Activated T-helper 1 cell treated with Interleukin-2 at 50 U/mL for 16 hours (primary cell): Measurements from ENCODE around the gene PKN2.

Source experiments
- DNase-seq: peaks from one replicate; pipeline ENCODE4 v3.0.0-alpha.2; 2020; ENCODE audit warnings: low read depth

The PKN2 gene

GRCh38 chr1:88735382-88735781 lies 51.3 kb downstream of the PKN2 start:
- DNase-seq = no peak

GRCh38 chr1:88735909-88736308 lies 51.8 kb downstream of the PKN2 start:
- no peak for DNase-seq

- DNase-seq = no peak
Measured at GRCh38 chr1:88736633-88737248, 52.7 kb downstream of the PKN2 start.

DNA sequence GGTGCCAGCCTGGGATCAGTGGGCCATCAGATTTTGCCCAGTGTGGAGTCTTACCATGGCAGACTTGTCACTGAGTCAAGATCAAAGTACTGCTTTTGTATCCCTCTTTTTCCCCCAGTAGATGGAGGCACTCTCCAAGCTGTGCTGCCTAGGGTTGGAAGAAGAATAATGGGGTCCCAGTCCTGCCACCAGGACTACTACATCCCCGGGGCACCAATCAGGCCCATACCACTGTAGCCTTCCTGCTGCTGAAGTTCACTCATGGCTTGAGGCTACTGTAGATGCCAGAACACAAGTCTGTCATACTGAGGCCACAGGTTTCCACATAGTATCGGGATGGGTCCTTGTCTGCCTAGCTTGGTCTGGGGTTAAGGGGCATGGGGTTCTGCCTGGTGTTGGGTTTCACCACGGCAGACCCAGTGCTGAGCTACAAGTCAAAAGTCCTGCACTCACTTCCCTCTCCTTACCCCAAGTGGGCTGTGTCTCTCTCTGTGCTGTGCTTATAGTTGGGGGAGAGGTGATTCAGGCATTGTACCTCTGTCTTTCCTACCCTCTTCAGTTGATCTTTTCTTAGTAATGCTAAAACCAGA lies 53.4 kb downstream of the PKN2 start:
- DNase-seq = no peak

GRCh38 chr1:88740784-88741183 lies 56.7 kb downstream of the PKN2 start:
- DNase-seq = no peak

DNA sequence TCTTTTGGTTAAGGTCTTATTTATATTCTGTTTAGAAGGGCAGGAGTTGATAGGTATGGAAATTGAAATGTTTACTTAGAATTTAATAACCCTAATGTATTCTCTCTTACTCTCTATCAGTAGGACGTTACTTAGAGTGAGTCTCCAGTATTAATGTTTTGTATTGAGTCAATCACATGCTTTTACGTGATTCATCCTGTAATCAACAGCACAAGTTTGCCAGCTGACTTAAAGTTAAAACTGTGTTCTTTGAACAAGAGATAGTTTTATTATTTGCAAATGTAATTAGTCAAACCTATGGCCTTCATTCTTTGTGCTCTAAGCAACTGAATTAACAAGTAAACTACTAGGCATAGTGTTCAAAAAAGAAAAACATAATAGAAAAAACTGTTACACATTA lies 57.3 kb downstream of the PKN2 start:
- DNase-seq = no peak

- no peak for DNase-seq
Measured at GRCh38 chr1:88742531-88742930, 58.5 kb downstream of the PKN2 start.

GRCh38 chr1:88744142-88744541 lies 60.1 kb downstream of the PKN2 start:
- DNase-seq = no peak

DNA sequence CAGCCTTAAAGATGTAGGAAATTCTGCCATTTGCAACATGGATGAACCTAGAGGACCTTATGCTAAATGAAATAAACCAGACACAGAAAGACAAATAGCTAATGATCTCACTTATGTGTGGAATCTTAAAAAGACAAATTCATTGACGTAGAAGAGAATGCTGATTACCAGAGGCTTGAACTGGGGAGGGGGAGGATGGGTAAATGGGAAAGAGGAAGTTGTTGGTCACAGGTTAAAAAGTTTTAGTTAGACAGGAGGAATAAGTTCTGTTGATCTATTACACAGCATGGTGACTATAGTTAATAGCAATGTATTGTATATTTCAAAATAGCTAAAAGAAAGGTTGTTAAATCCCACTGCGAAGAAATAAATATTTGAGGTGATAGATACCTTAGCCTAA lies 62.8 kb downstream of the PKN2 start:
- no peak for DNase-seq

DNA sequence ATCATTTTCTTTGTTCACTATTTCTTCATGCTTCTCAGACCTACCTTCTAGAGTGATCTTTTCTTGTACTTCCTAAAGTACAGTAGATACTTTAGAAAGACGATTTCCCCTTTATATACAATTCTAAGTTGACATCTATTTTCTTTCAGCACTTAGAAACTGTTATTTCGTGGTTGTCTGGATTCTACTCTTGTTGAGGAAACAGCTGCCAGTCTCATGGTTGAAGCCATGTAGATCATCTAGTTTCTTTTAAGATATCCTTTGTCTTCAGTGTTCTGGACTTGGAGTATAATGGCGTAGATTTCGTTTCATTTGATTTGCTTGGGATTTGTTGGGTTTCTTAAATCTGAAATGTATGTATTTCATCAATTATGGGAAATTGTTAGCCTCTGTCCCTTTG lies 67.6 kb downstream of the PKN2 start:
- no peak for DNase-seq

GRCh38 chr1:88753506-88753905 lies 69.4 kb downstream of the PKN2 start:
- DNase-seq = no peak

DNA sequence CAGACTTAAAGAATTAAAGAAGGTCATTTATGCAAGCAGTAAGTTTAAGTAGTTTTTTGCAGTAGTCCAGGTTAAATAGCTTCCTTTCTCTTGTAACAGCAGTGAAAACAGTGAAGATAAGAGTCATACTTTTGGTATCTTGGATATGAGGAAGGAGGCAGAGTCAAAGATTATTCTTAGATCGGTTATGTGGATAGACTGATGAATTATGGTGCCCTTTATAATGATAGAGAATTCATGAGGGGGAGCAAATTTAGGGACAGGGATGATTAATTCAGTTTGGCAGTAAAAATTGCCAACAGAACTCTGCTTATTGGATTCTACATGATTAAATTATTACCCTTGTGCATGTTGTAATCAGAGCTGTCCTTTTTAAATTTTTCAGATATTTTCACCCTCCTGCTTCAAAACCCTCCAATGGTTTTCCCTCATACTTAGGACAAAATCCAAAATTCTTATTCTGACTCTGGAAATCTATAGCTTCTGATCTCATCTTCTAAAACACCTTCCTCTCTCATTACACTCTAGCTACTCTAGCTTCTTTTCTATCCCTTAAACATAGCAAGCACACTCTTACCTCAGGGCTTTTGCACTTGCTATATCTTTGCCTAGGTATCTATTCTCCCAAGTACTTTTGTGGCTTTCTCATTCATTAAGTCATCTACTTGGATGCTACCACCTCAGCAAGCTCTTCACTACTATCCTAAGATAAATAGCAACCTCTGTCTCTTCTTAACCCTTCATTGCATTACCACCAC lies 79.8 kb downstream of the PKN2 start:
- DNase-seq = no peak

- DNase-seq = no peak
Measured at GRCh38 chr1:88768187-88768586, 84.1 kb downstream of the PKN2 start.

- no peak for DNase-seq
Measured at GRCh38 chr1:88768816-88769215, 84.7 kb downstream of the PKN2 start.

DNA sequence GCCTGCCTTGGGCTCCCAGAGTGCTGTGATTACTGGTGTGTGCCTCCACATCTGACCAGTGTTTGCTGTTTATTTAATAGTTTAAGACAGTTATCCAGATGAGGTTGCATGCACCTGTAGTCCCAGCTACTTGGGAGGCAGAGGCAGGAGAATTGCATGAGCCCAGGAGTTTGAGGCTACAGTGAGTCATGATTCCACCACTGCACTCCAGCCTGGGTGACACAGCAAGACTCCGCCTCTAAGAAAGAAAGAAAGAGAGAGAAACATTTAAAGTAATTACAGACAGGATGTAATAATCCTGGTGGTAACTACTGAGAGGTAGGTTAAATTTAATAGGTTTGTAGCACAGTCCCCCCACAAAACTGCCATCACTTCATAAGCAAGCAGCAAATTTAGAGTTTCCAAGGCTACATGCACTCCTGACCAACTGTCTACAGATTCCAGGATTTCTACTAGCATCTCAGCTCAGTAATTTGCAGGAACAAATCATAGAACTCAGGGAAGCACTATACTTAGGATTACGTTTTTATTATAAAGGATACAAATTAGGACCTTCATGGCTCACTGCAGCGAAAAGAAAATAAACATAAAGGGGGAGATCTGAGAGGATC lies 89.6 kb downstream of the PKN2 start:
- DNase-seq = no peak

DNA sequence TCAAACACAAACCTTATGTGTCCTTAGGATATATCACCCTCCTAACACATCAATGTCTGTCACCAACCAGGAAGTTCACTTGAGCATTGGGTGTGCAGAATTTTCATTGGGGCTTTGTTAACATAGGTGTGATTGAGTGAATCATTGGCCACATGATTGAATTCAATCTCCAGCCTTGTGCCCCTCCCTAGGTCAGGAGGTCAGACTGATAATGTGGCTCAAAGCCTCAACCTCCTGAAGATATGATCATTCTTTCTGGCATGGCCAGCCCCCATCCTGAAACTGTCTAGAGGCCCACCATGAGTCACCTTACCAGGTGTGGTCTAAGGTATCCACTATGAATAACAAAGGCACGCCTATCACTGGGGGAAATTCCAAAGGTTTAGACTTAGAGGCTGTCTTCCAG lies 90.1 kb downstream of the PKN2 start:
- no peak for DNase-seq

DNA sequence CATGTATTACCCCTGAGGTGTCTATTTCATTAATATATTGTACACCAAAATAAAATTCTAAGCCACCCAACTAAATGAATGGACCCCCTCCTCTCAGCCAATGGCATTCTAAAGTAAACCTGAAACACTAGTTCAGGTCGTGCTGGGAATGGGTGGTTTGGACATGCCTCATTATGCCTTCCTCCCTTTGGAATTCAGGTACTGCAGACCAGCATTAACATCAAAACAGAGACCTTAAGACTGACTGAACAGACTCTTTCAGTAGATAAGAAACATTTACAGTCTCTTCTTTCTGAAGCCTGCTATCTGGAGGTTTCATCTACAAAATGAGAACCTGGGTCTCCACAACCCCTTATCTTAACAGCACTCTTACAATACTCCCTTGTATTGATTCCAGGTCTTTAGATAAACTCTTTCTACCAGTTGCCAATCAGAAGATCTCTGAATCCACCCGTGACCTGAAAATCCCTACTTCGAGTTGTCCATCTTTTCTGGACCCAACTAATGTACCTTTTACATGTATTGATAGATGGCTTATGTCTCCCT lies 93.6 kb downstream of the PKN2 start:
- no peak for DNase-seq

GRCh38 chr1:88779880-88780279 lies 95.8 kb downstream of the PKN2 start:
- no peak for DNase-seq

DNA sequence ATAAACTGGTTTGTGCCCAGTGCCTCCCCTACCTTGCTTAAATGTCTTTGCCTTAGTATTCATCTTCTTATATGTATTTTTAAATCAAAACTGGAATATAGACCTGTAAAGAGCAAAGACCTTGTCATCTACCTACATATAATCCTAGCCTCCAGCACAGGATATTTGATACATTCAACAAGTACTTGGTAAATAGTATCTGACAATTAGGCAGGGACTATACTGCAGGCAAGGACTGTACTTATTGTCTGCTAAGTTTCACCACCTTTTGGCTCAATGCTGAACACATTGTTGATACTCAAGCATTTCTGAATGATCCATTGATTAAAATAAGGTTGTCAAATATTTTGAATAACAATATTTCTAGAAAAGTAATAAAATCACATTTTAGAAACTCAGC lies 96.4 kb downstream of the PKN2 start:
- no peak for DNase-seq

- DNase-seq = no peak
Measured at GRCh38 chr1:88783145-88783544, 99.1 kb downstream of the PKN2 start.

- no peak for DNase-seq
Measured at GRCh38 chr1:88784551-88784950, 100.5 kb downstream of the PKN2 start.

DNA sequence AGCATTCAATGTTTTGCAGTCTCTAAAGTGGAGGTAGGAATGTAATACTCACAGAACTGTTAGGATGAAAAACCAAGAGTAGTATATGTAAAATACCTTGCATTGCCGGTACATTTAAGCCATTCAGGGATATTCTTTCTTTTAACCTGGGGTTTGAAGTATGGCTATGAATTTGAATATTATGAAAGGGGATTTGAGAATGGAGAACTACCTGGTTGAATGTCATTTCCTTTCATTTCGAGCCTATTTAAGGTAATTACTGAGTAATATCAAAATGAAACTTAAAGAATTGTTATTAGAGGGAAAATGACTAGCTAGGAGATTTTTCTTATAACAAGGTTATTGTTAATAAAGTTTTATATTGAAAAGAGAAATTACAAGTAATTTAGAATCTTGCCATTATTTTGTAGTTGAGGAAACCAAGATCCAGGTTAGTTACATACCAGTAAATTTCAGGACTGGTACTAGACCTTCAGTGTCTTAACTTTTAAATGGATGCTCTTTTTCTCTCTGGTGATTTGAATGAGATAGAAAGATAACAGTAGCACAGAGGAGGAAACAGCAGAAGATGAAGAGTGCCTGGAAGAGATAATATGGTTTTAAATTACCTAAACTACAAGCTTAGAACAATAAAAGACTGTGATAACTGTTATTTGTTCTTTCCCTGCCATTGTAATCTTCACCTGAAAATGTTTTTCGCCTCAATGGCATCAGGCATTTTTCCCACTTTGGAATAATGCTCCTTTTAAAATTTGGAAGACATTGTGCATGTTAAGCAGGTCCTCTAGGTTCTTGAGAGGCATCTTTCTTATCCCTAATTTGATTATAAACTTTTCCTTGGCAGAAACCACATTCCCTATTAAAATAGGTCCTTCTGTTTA lies 103.2 kb downstream of the PKN2 start:
- DNase-seq = no peak
